GM21390 (cell line): Measurements from ENCODE around the gene MTM1.
A peak's percentile ranks its signal among the peaks of the same experiment; 100 is the strongest.

ENCODE experiments used
- ATAC-seq: cut with Tn5 transposase; IDR thresholded peaks from one replicate; pipeline ENCODE4 v1.9.1; 2021; ENCODE audit not compliant: unreplicated experiment

The MTM1 gene

DNA sequence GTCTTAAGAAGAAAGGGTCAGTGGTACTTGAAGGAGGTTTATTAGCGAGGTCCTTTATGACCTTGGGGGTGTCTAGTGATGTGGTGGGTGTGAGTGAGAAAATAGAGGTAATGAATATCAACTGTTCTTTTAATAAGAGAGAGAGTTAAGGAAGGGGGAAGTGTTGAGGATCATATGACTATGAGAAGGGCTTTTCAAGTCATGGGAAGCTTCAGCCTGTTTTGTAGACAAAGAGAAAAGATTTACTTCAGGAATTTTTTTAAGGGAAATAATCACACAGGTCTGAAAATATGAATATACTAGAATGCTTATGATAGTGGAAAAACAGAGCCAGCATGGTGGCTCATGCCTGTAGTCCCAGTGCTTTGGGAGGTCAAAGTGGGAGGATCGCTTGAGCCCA, 83.5 kb downstream of the MTM1 start:
- no peak for ATAC-seq

GRCh38 chrX:150655788-150656187, 87.4 kb downstream of the MTM1 start:
- no peak for ATAC-seq

DNA sequence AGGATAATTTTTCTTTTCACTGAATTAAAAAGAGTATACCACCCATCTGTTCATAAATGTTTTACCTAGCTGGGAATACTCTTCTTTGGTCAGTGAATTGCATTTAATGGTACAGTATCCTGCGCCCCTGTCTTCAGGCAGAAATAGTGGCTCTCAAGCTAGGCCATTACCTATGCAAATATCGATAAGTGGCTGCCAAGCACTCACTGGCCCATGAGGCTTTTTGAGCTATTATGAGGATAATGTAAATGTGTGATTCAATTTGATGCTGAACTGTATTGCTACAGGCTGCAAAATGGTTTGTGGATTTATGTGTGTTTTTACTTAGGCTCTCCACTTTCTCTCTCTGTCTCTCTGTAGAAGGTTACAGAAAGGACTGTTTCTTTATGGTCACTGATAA, 94.7 kb downstream of the MTM1 start:
- no peak for ATAC-seq

- ATAC-seq, result no peak
Measured at GRCh38 chrX:150664290-150664689, 95.9 kb downstream of the MTM1 start.

DNA sequence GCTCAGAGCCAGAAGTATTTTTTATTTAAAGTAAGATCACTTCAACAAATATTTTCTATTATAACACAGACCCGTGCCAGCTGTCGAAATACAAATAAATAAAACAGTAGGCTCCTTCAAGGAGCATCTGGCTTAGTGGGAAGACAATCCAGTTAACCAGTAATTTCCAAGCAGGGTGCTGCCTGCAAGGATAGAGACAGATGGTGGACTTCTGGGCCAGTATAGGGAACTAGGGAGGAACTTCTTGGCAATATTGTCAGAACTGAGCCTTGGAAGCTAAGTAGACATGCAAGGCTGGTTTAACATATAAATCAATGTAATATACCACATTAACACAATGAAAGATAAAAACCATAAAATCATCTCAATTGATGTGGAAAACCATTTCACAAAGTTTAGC, 107.8 kb downstream of the MTM1 start:
- no peak for ATAC-seq

DNA sequence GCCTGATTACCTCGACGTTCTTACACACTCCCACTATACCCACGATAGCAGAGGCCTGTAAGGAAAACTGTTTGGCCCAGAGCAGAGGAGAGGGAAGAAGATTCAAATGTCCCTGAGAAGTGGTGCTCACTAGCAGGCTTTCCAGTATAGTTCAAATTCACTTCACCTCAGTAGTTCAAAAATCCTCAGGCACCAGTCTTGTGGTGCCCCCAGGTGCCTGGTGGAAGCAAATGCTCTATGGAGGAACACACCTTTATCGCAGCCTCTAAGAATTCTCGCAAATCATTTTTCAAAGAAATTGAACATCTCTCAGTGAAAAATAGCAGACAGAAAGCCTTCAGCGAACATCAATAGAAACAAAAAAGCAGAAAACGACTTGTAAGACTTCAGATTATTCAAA, 112.6 kb downstream of the MTM1 start:
- no peak for ATAC-seq

- ATAC-seq, result no peak
Measured at GRCh38 chrX:150683112-150683511, 114.7 kb downstream of the MTM1 start.

- ATAC-seq, result no peak
Measured at GRCh38 chrX:150683536-150684146, 115.2 kb downstream of the MTM1 start.

DNA sequence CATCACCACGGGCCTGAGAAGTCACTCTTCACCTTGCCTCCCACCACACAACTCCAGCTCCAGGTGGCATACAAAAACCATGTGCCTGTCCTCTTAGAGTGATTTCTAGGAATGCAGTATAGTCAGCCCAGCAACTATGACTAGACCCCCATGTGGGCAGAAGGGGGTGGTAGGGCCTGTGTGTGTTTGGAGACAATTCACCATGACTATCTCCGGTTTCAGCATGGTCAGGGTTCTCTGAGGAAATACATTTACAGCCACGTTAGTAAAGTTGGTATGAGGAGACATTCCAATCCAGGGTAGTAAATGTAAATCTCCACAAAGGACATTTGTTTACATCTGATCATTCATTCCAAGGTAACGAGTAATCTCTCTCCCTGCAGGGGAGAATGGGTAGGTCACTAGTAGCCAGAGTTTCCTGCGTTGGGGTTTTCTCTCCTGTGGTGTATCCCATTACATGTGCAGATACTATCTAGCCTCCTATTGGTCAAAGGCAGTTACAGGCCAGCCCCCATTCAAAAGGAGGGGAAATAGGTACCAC, 120.6 kb downstream of the MTM1 start:
- no peak for ATAC-seq

- ATAC-seq, result no peak
Measured at GRCh38 chrX:150690126-150690525, 121.7 kb downstream of the MTM1 start.

DNA sequence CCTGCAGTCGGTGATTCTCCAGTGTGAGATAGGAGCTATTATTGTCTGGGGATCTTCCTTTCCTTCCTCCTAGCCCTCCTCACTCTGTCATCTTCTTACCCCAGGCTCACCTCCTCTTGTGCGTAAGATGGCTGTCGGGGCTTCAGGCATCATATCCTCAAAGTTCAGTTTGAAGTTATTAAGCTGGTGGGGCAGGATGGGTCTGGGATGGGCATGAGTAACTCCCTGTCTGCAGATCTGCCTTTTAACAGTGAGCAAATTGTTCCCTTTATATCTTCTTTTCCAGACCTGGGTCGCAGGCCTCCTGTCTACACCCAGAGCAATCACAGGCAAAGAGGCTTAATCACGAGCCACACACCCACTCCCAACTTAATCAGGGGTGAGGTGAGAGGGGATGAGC, 123.9 kb downstream of the MTM1 start:
- ATAC-seq, result no peak

- peak; percentile 39 for ATAC-seq
Measured at GRCh38 chrX:150692831-150693724, 124.7 kb downstream of the MTM1 start, which contains the start of gene MTMR1. MTMR1 (plus strand) TSS chrX:150693396; CDS start chrX:150693531, 135 bp downstream.

- ATAC-seq, result peak; percentile 65
Measured at GRCh38 chrX:150693725-150694574, 125.5 kb downstream of the MTM1 start.

DNA sequence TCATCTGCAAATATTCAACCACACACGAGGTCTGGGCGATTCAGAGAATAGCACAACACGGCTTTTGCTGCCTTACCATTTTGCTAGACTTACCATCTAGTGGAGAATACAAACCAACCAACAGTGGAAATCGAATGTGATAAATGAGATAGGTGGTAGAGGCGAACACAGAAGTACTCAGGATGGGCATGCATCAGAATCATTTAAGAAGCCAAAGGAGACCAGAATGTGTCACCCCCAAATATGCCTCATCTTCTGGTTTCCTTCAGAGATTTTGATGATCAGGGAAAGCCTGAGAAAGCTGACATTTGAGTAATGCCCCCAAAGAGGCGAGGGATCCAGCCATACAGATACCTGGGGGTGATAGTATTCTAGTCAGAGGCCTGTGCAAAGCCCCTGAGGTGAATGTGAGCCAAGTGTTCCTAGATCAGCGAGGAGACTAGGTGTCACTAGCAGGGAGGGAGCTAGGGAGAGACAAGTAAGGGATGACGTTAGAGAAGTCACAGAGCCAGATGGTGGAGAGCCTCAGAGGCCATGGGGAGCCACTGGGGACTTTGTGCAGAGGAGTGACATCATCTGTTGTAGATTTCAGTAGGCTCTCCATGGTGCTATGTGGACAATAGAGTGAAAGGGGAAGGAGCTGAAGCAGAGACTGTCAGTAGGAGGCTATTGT, 126.5 kb downstream of the MTM1 start:
- no peak for ATAC-seq

DNA sequence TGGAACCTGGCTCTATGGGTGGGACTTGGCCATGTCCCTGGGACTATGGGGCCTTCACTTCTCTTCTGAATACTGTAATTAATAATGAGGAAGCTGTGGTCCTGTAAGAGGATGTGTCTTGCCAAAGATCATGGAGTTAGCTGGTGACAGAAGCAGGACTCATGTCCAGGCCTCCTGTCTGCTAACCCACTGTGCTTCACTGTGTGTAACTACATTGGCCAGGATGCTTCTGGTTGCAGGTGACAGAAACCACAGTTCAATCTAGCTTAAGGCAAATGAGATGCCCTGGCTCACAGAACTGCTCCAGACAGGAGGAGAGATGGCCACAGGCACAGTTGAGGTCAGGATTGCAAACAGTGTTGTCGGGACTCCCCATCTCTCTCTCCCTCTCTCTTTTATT, 127.9 kb downstream of the MTM1 start:
- no peak for ATAC-seq

DNA sequence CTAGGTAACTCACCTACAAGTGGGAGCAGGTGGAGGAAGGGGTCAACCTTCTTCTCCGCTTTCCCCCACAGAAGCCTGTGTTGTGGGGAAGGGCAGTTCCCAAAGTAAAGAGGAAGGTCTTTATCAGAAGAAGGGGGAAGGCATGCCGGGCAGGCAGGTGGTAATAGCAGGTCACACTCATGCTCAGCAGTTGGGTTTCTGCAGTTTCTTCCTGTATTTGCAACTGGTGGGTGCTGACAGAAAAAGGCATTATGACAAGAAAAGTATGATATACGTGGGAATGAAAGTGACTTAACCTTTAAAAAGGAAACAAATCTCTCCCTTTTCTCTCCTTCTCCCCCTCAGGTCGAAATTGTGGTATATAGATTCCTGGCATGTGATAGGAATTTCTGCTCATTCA, 128.4 kb downstream of the MTM1 start:
- ATAC-seq, result no peak

- ATAC-seq, result no peak
Measured at GRCh38 chrX:150697641-150698040, 129.2 kb downstream of the MTM1 start.

DNA sequence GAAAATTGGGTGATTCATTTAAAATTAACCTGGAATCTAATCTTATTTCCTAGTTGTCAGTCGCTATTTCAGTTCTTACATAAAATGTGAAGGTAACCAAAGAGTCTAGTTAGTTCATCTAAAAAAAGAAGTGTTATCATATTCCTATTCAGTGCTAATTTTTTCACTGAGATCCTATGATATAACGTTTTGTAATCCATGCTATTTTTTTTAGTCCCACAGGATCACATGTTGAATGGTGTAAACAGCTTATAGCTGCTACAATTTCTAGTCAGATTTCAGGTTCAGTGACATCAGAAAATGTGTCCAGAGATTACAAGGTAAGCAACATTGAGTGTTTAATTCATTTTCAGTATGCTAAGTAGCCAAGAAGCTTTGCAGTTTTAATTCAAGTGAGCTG, 130.6 kb downstream of the MTM1 start:
- no peak for ATAC-seq

DNA sequence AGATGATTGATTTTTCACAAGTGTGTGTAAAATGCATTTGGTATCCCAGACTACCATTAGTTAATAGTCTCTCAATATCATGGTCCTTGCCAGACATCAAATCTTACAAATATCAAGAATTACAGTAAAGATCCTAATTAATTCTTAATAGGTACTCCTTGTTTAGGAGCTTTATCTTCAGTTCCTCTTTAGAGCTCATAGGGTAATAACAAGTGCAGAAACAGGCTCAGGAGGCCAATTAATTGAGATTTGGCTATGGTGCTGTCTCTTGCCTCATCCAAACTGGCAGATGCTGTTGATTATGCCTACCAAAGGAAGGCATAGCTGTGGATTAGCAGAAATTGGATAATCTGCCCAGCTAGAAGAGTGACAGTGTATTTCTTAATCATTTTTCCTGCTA, 131.7 kb downstream of the MTM1 start:
- ATAC-seq, result no peak

GRCh38 chrX:150701377-150701776, 133.0 kb downstream of the MTM1 start:
- no peak for ATAC-seq
